ENCODE measurements around the gene SPHK2.
A peak's percentile ranks its signal among the peaks of the same experiment; 100 is the strongest.
"Not testable (repeated sequence)": the region's sequence is repeated elsewhere in the genome, so short reads cannot be mapped to it uniquely, and the experiment has no call there.

SPHK2 gene

DNA sequence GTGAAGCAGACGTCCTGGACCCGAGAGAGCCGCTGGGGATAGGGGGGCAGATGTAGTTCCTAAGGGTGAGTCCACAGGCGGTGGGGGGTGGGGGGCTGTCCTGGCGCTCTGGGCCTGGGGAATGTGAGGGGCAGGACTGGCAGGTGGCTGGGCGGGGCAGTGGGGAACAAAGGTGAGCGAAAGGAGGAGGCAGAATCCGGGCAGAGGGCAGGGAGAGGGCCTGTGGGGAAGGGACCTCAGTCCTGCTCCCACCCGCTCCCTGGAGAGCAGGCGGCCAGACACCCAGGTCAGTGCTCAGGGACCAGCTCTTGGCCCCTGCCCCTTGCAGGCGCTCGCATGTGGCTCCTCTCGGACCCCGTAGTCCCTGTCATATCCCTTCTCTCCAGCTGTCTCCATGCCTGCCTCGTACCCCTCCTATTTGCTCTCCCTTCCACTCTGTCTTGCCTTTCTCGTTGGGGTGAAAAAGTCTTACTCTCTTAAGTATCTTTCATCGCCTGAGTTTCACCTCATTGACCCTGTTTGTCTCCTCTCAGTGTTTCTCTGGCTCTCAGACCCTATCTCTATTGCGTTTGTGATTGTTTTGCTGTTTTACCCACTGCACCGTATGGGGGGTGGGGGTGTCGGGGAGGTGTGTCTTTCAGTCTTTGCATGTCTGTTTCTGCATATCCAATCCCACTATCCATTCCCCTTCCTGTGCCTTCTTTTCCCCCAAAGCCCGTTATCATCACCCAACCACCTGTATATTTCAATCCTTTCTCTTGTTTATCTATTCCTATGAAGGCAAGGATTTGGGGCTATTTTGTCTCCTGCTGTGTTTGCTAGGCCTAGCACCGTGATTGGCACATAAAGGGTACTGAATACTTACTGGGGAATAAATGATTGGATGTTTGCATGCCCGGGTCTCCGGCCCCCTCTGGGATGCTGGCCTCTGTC is 5.8 kb downstream of the SPHK2 start:
- DNase-seq, result no peak

DNA sequence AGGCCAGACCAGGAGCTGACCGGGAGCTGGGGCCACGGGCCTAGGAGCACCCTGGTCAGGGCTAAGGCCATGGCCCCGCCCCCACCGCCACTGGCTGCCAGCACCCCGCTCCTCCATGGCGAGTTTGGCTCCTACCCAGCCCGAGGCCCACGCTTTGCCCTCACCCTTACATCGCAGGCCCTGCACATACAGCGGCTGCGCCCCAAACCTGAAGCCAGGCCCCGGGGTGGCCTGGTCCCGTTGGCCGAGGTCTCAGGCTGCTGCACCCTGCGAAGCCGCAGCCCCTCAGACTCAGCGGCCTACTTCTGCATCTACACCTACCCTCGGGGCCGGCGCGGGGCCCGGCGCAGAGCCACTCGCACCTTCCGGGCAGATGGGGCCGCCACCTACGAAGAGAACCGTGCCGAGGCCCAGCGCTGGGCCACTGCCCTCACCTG is 6.6 kb downstream of the SPHK2 start:
- DNase-seq, result no peak

DNA sequence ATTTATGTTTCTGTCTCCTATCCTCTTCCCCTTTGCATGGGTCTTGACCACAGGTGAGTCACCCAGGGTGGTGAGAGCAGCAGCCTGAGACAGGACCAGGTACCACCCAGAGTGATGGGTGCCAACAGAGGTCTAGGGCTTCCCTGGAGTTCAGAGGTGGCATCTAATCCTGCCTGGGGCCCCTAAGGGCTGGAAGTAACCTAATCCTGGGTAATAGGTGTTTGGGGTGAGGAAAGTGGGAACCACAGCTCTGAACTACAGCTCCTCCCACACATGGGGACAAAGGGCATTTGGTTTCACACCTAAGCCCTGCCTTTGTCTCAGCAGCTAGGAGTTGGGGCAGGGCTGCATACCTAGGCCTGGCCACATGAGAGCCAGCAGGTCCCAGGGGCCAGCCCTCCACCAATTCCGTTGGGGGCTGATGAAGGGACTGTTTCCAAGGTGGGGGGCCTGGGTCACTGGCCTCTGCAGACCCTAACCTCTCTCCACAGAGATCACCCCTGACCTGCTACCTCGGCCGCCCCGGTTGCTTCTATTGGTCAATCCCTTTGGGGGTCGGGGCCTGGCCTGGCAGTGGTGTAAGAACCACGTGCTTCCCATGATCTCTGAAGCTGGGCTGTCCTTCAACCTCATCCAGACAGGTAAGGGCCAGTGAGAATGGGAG is 8.0 kb downstream of the SPHK2 start:
- peak; percentile 63 for DNase-seq

DNA sequence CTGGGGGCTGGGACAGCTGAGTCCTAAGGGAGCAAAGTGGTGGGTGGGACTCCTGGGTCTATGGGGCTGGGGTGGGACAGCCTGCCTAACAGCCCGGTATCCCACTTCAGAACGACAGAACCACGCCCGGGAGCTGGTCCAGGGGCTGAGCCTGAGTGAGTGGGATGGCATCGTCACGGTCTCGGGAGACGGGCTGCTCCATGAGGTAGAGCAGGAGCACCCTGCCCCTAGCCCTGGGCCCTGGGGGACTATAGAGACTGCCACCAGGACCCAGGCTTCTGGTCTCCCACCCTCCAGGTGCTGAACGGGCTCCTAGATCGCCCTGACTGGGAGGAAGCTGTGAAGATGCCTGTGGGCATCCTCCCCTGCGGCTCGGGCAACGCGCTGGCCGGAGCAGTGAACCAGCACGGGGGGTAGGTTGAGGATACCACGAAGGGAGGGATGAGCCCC is 8.6 kb downstream of the SPHK2 start:
- no peak for DNase-seq

DNA sequence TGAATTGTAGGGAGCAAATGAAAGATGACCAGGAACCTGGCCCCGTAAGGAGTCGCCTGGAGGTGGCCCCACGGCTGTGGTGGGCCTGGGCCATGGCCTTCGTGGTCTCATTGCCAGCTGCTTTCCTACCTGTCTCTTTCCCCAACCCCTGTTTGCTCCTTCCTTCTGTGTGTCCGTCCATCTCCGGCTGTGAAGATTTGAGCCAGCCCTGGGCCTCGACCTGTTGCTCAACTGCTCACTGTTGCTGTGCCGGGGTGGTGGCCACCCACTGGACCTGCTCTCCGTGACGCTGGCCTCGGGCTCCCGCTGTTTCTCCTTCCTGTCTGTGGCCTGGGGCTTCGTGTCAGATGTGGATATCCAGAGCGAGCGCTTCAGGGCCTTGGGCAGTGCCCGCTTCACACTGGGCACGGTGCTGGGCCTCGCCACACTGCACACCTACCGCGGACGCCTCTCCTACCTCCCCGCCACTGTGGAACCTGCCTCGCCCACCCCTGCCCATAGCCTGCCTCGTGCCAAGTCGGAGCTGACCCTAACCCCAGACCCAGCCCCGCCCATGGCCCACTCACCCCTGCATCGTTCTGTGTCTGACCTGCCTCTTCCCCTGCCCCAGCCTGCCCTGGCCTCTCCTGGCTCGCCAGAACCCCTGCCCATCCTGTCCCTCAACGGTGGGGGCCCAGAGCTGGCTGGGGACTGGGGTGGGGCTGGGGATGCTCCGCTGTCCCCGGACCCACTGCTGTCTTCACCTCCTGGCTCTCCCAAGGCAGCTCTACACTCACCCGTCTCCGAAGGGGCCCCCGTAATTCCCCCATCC is 9.4 kb downstream of the SPHK2 start:
- no peak for DNase-seq

DNA sequence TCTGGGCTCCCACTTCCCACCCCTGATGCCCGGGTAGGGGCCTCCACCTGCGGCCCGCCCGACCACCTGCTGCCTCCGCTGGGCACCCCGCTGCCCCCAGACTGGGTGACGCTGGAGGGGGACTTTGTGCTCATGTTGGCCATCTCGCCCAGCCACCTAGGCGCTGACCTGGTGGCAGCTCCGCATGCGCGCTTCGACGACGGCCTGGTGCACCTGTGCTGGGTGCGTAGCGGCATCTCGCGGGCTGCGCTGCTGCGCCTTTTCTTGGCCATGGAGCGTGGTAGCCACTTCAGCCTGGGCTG is 9.9 kb downstream of the SPHK2 start:
- no peak for DNase-seq

DNA sequence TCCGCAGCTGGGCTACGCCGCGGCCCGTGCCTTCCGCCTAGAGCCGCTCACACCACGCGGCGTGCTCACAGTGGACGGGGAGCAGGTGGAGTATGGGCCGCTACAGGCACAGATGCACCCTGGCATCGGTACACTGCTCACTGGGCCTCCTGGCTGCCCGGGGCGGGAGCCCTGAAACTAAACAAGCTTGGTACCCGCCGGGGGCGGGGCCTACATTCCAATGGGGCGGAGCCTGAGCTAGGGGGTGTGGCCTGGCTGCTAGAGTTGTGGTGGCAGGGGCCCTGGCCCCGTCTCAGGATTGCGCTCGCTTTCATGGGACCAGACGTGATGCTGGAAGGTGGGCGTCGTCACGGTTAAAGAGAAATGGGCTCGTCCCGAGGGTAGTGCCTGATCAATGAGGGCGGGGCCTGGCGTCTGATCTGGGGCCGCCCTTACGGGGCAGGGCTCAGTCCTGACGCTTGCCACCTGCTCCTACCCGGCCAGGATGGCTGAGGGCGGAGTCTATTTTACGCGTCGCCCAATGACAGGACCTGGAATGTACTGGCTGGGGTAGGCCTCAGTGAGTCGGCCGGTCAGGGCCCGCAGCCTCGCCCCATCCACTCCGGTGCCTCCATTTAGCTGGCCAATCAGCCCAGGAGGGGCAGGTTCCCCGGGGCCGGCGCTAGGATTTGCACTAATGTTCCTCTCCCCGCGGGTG is 10.4 kb downstream of the SPHK2 start:
- DNase-seq, result no peak

DNA sequence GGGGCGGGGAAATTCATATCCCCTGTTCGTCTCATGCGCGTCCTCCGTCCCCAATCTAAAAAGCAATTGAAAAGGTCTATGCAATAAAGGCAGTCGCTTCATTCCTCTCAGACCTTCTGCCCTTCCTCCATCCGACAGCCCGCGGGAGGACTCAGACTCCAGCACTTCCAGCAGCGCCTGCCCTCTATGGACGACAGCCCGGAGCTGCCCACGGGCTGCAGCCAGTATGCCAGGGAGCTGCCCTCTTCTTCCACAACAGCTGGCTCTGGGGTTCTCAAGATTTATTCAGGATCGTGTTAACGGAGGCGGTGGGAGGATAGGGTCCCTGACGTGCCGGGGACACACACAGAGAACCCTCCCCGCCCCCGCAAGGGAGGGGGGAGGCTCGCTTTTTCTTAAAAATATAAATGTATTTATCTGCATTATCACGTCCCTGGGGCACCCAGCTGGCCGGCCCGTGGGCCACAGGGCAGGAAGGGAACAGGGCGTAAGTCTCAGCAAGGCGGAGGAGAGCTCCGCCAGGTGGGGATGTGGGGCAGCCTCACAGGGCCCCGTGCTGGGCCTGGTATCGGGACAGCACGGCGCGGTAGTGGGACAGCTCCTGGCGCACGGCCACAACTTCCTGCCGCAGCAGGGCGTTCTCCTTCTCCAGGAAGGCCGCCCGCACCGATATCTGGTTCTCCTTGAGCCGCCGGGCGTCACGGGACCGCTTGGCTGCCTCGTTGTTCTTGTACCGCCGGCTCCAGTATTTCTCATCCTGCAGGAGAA is 11.2 kb downstream of the SPHK2 start:
- no peak for DNase-seq

DNA sequence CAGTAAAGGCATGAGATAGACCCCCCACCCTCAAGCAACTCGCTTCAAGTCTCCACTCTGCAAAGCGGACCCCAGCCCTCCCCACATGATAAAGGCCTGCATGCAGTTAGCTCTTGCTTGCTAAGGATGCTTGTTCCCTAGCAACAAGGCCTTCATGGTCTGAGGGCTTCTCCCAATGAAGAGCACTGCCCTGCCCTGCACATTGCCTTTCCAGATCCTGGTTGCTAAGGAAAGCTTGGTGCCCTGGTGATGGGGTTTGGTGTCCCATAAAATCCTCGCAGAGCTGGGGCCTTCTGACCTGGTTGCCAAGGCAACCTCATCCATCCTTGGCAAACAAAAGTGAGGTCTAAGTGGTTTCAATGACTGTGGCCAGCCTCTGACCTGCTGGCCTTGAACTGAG is 11.9 kb downstream of the SPHK2 start:
- no peak for DNase-seq

GRCh38 chr19:48632286-48632685 is 13.0 kb downstream of the SPHK2 start:
- DNase-seq, result not testable (repeated sequence)

DNA sequence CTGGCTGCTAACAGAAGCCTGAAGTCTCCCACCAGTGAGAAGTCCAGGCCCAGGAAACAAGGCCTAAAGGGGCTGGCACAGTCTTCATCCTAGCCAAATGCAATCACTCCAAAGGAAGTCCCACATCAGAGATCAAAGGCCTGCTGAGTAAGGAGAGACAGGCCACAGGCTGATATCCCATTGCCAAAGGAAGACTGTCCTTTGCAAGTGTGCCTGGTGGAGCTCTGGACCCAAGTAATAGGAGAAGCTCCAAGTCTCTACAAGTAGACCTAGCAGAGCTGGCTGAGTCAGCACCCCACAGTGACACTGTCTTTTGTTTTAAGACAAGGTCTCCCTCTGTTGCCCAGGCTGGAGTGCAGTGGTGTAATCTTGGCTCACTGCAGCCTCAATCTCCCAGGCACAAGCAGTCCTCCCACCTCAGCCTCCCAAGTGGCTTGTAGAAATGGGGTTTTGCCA is 13.4 kb downstream of the SPHK2 start:
- no peak for DNase-seq

DNA sequence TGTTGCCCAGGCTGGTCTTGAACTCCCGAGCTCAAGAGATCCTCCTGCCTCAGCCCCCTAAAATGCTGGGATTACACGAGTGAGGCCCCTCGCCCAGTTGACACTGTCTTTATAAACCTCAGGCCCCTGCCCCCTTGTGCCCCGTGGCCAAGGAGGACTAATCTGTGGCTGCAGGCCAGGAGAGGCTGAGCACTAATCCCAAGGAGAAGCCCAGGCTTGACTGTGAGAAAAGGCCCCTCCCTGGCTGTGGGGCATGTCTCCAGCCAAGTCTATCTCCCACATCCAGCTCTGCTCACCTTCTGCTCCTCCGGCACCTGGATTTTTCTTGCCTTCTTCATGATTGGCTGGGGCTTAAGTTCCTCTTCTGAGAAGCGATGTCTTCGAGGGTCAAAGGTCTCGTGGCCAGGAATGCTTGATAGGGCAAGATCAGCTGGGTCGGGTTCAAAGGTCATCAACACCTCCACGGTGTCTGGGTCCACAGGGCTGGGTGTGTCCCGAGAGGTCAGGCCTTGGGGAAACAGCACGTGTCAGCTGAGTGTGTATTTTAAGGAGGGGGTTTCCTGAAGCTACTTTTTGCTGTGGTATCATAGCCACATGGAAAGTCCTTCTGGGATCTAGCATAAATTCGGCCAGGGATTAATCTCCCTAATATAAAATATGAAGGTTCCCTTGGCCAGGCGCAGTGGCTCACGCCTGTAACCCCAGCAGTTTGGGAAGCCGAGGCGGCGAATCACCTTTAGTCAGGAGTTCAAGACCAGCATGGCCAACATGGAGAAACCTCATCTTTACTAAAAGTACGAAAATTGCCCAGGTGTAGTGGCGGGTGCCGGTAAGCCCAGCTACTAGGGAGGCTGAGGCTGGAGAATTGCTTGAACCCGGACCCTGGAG is 14.1 kb downstream of the SPHK2 start:
- DNase-seq, result no peak

- no peak for DNase-seq
Measured at GRCh38 chr19:48634036-48634342, 14.7 kb downstream of the SPHK2 start.

DNA sequence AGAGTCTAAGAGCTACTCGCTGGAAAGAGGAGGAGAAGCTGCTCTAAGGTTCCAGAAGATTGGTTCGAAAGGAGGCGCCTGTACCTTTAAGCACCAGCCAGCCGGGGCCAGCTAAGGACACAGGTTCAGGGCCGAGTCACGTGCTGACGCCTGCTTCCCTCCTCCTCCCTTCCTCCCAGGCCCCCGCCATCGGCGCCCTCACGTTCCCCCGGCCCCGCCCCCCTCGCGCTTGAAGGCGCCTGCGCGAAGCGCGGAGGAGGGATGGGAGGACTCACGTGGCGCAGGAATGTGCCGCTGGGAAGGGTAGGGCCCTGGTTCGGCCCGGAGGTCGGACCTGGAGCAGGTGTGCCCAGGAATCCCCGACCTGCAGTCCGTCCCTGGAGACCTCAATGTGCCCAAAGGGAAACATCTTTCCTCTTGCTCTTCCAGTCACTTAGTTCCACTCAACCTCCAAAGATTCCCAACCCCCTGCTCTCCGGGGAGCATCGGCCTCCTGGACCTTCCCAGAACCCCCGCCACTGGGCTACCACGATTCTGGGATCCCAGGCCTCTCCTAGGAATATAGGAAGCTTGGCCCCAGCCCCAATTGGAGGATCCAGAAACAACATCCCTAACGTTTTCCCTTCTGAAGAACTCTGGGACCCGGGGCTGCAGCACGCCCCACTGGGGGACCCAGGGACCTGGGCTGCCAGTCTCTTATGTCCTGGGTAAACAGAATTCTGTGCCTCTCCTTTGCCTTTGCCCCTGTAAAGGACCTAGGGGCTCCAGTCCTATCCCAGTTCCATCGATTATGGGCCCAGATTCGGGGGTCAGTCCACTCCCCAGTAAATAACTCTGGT is 15.3 kb downstream of the SPHK2 start:
- DNase-seq, result peak; percentile 92

GRCh38 chr19:48635263-48635965 is 16.1 kb downstream of the SPHK2 start:
- peak; percentile 44 for DNase-seq

- DNase-seq, result no peak
Measured at GRCh38 chr19:48635966-48636858, 16.9 kb downstream of the SPHK2 start.

DNA sequence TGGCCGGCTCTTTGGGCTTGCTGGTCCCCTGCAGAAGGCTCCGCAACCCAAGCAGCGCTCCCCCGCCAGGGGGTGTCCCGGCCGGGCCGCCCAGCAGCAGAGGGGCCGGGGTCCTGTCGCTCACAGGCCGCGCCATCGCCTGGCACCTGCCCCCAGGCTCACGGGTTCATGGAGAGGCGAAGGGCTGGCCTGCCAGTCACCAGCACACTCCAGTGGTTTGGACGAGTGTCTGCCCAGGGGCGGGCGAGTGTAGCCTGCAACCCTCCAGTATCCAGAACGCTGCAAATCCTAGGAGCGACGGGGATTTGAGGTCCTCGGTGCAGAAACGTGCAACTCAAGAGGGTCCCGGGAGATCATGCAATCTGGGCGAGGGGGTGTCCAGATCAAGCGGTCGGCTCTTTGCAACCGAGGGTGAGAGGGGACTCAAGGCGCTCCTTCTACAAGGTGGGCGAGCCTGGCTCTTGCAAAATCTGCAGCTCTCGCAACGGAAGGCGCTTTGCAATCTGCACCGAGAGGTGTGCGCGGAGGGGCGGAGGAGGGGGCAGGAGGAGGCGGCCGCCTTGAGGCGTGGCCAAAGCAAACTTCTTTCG is 17.6 kb downstream of the SPHK2 start, which contains the start of gene DBP:
Gene DBP (minus strand): TSS at position 521 of the 590 bp plus-strand sequence. CDS start 385 bp downstream, at position 136.
- no peak for DNase-seq

GRCh38 chr19:48637449-48637947 is 18.2 kb downstream of the SPHK2 start:
- peak; percentile 100 for DNase-seq
